K562 (cell line): ENCODE data around the gene HFE. TPM values are rescaled to one million over a fixed set of nuclear protein-coding genes. Genes with fewer than 3 reads are reported as not detected.

Source experiments
- ARID1B ChIP-seq: fragments of 450-650 bp; IDR thresholded peaks from 2 replicates; pipeline ENCODE4 v1.6.1; 2016; ENCODE audit warnings: antibody characterized with exemption, mild to moderate bottlenecking, inconsistent platforms
- BACH1 ChIP-seq: fragments of 200-800 bp; sonication (Bioruptor generic); IDR thresholded peaks from 2 replicates; pipeline ENCODE4 v1.6.1; 2016; ENCODE audit warnings: missing genetic modification characterization, missing compliant biosample characterization
- ELF2 ChIP-seq: fragments of 250-450 bp; sonication (Bioruptor Pico); IDR thresholded peaks from 2 replicates; pipeline ENCODE4 v1.5.0; 2021; ENCODE audit warnings: mild to moderate bottlenecking
- HNRNPUL1 ChIP-seq: fragments of 200-400 bp; formaldehyde crosslinking; IDR thresholded peaks from 2 replicates; pipeline ENCODE4 v1.6.1; 2017; ENCODE audit warnings: low read length
- ILF3 ChIP-seq: fragments of 450-650 bp; IDR thresholded peaks from 2 replicates; pipeline ENCODE4 v1.6.1; 2018; ENCODE audit warnings: antibody characterized with exemption, mild to moderate bottlenecking, moderate library complexity, borderline replicate concordance
- MAFF ChIP-seq: IDR thresholded peaks from 2 replicates; pipeline ENCODE4 v1.6.1; 2012; ENCODE audit warnings: low read length, improper control_type of control experiment
- MCM7 ChIP-seq, 2 experiments: fragments of 450-650 bp; IDR thresholded peaks; 2 replicates each; pipeline ENCODE4 v1.6.1; 2016 to 2018
- NCOA1 ChIP-seq: fragments of 450-650 bp; IDR thresholded peaks from 2 replicates; pipeline ENCODE4 v1.6.1; 2016; ENCODE audit warnings: low read depth
- NONO ChIP-seq, 2 experiments: fragments of 200-400 bp in 1 of 2; fragments of 450-650 bp in 1 of 2; formaldehyde crosslinking in 1 of 2; IDR thresholded peaks; 2 replicates each; pipeline ENCODE4 v1.6.1; 2017; ENCODE audit warnings: low read depth in 2 of 2, mild to moderate bottlenecking in 2 of 2, moderate library complexity in 2 of 2, low read length in 1 of 2
- PTTG1 ChIP-seq: fragments of 450-650 bp; IDR thresholded peaks from 2 replicates; pipeline ENCODE4 v1.6.1; 2016; ENCODE audit warnings: low read depth, mild to moderate bottlenecking, missing genetic modification characterization, missing compliant biosample characterization
- SIN3A ChIP-seq, 2 experiments: fragments of 150-350 bp in 1 of 2; IDR thresholded peaks; 2 replicates each; pipeline ENCODE4 v1.6.1; 2011 to 2016; ENCODE audit warnings: borderline replicate concordance in 2 of 2, low read depth in 2 of 2, low read length in 2 of 2, mild to moderate bottlenecking in 2 of 2, moderate library complexity in 2 of 2; ENCODE audit not compliant: control insufficient read depth in 1 of 2
- SLC30A9 ChIP-seq: fragments of 250-450 bp; sonication (Bioruptor Pico); IDR thresholded peaks from 2 replicates; pipeline ENCODE4 v1.8.0; 2022; ENCODE audit warnings: mild to moderate bottlenecking, moderate library complexity
- SP2 ChIP-seq: IDR thresholded peaks from 2 replicates; pipeline ENCODE4 v1.6.1; 2011; ENCODE audit warnings: mild to moderate bottlenecking, low read depth, low read length, moderate library complexity; ENCODE audit not compliant: poor library complexity, severe bottlenecking; ENCODE audit errors: extremely low read depth
- SRSF1 ChIP-seq: fragments of 200-400 bp; formaldehyde crosslinking; IDR thresholded peaks from 2 replicates; pipeline ENCODE4 v1.6.1; 2017; ENCODE audit warnings: mild to moderate bottlenecking, low read depth, low read length, moderate library complexity
- ZEB2 ChIP-seq: fragments of 450-650 bp; IDR thresholded peaks from 2 replicates; pipeline ENCODE4 v1.6.1; 2016
- ZNF282 ChIP-seq: sonication (generic); formaldehyde crosslinking; IDR thresholded peaks from 2 replicates; pipeline ENCODE4 v1.8.1; 2023; ENCODE audit warnings: missing genetic modification reagents
- ZNF699 ChIP-seq: fragments of 250-450 bp; sonication (Bioruptor Pico); IDR thresholded peaks from 2 replicates; pipeline ENCODE4 v1.8.0; 2021; ENCODE audit warnings: mild to moderate bottlenecking, moderate library complexity; ENCODE audit not compliant: insufficient replicate concordance
- ZNF77 ChIP-seq: fragments of 250-450 bp; sonication (Bioruptor Pico); IDR thresholded peaks from 2 replicates; pipeline ENCODE4 v1.5.0; 2020
- polyA plus RNA-seq, 8 experiments: library from polyadenylated mRNA; depleted of rRNA in 4 of 8; stranded (reverse) in 5 of 8; unstranded in 3 of 8; fragments of >200 nt; fragmentation: Nextera tagmentation in 2 of 8; fragmentation: Illumina TruSeq in 1 of 8; extraction: Ambion mirVana in 2 of 8; extraction: Trizol in 1 of 8; gene quantifications; 2 replicates each; pipeline versions ENCODE4 v1.2.1 to v1.2.3, GENCODE V29; 2011 to 2014; ENCODE audit warnings: inconsistent platforms in 1 of 8, missing spikeins in 1 of 8
- total RNA-seq, 7 experiments: library from RNA; depleted of rRNA in 6 of 7; stranded (reverse); fragments of >200 nt in 6 of 7; fragmentation: Illumina TruSeq in 2 of 7; extraction: Trizol in 2 of 7; gene quantifications; 2 replicates each; pipeline versions ENCODE4 v1.2.1 to v1.2.3, GENCODE V29; 2011 to 2021; ENCODE audit warnings: low replicate concordance in 1 of 7
- TF ChIP-seq, protein P1 (sequence below): fragments of 450-650 bp; IDR thresholded peaks from 2 replicates; pipeline ENCODE4 v1.6.1; 2017; ENCODE audit warnings: antibody characterized with exemption
- TF ChIP-seq, protein P2 (sequence below): fragments of 250-450 bp; sonication (Bioruptor Pico); IDR thresholded peaks from 2 replicates; pipeline ENCODE4 v1.4.0; 2020
- TF ChIP-seq, protein P3 (sequence below): fragments of 250-450 bp; sonication (Bioruptor Pico); IDR thresholded peaks from 2 replicates; pipeline ENCODE4 v1.4.0; 2020; ENCODE audit warnings: mild to moderate bottlenecking

HFE gene
- total and polyA plus RNA-seq, 9 of the 15 experiments (the other 6 are each of a cell fraction or from before 2014, with no cell fraction given): 0.14 to 1.2 (median 0.76) TPM

DNA sequence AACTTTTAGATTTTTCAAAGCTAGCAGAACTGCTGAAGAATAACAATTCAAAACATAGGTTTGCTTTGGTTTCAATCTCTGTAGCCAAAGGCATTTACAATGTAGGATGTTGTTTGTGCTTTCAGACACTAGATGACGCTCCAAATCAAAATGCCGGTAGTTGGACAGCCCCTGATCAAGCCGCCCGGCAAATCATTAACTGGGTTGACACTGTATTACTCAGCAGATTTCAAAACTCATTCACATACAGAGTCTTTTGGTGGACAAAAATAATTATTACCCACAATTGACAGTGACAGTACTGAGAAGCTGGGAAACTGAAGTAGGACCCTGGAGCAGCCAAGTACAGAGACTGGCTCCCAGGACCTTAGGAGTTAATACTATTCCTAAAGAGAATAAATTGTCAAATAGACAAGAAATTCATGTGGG lies 21.3 kb upstream of the HFE start (continued):
- TF ChIP-seq, protein P1, sequence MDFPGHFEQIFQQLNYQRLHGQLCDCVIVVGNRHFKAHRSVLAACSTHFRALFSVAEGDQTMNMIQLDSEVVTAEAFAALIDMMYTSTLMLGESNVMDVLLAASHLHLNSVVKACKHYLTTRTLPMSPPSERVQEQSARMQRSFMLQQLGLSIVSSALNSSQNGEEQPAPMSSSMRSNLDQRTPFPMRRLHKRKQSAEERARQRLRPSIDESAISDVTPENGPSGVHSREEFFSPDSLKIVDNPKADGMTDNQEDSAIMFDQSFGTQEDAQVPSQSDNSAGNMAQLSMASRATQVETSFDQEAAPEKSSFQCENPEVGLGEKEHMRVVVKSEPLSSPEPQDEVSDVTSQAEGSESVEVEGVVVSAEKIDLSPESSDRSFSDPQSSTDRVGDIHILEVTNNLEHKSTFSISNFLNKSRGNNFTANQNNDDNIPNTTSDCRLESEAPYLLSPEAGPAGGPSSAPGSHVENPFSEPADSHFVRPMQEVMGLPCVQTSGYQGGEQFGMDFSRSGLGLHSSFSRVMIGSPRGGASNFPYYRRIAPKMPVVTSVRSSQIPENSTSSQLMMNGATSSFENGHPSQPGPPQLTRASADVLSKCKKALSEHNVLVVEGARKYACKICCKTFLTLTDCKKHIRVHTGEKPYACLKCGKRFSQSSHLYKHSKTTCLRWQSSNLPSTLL: no peak
- TF ChIP-seq ELF2: no peak
- TF ChIP-seq BACH1: peak; percentile 90
- no peak for TF ChIP-seq SP2
- TF ChIP-seq ILF3: peak; percentile 12; the same call in 1 of the 2 replicates
- TF ChIP-seq ZNF77 (CRISPR knock-in tag): no peak
- TF ChIP-seq, protein P2, sequence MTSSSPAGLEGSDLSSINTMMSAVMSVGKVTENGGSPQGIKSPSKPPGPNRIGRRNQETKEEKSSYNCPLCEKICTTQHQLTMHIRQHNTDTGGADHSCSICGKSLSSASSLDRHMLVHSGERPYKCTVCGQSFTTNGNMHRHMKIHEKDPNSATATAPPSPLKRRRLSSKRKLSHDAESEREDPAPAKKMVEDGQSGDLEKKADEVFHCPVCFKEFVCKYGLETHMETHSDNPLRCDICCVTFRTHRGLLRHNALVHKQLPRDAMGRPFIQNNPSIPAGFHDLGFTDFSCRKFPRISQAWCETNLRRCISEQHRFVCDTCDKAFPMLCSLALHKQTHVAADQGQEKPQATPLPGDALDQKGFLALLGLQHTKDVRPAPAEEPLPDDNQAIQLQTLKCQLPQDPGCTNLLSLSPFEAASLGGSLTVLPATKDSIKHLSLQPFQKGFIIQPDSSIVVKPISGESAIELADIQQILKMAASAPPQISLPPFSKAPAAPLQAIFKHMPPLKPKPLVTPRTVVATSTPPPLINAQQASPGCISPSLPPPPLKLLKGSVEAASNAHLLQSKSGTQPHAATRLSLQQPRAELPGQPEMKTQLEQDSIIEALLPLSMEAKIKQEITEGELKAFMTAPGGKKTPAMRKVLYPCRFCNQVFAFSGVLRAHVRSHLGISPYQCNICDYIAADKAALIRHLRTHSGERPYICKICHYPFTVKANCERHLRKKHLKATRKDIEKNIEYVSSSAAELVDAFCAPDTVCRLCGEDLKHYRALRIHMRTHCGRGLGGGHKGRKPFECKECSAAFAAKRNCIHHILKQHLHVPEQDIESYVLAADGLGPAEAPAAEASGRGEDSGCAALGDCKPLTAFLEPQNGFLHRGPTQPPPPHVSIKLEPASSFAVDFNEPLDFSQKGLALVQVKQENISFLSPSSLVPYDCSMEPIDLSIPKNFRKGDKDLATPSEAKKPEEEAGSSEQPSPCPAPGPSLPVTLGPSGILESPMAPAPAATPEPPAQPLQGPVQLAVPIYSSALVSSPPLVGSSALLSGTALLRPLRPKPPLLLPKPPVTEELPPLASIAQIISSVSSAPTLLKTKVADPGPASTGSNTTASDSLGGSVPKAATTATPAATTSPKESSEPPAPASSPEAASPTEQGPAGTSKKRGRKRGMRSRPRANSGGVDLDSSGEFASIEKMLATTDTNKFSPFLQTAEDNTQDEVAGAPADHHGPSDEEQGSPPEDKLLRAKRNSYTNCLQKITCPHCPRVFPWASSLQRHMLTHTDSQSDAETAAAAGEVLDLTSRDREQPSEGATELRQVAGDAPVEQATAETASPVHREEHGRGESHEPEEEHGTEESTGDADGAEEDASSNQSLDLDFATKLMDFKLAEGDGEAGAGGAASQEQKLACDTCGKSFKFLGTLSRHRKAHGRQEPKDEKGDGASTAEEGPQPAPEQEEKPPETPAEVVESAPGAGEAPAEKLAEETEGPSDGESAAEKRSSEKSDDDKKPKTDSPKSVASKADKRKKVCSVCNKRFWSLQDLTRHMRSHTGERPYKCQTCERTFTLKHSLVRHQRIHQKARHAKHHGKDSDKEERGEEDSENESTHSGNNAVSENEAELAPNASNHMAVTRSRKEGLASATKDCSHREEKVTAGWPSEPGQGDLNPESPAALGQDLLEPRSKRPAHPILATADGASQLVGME (CRISPR knock-in tag): no peak
- no peak for TF ChIP-seq SLC30A9 (CRISPR knock-in tag)
- no peak for TF ChIP-seq NCOA1
- no peak; the same call in 1 of the 2 replicates for TF ChIP-seq ARID1B
- TF ChIP-seq HNRNPUL1: no peak
- TF ChIP-seq NONO (IDR thresholded peaks at IDR 0.05; ENCODE audit: low read depth in 2 of 2, low read length in 1 of 2): 0 out of 4 replicates have a peak, but pooled peaks of 1 of the 2 experiments have one; percentile 35
- no peak for TF ChIP-seq SIN3A (IDR thresholded peaks at IDR 0.05; ENCODE audit: borderline replicate concordance in 2 of 2, control insufficient read depth in 1 of 2, low read depth in 2 of 2, low read length in 2 of 2)
- TF ChIP-seq ZEB2: no peak
- no peak for TF ChIP-seq SRSF1
- no peak for TF ChIP-seq PTTG1 (tag)
- no peak for TF ChIP-seq MCM7 (IDR thresholded peaks at IDR 0.05)
- TF ChIP-seq MAFF: peak; percentile 90
- TF ChIP-seq, protein P3, sequence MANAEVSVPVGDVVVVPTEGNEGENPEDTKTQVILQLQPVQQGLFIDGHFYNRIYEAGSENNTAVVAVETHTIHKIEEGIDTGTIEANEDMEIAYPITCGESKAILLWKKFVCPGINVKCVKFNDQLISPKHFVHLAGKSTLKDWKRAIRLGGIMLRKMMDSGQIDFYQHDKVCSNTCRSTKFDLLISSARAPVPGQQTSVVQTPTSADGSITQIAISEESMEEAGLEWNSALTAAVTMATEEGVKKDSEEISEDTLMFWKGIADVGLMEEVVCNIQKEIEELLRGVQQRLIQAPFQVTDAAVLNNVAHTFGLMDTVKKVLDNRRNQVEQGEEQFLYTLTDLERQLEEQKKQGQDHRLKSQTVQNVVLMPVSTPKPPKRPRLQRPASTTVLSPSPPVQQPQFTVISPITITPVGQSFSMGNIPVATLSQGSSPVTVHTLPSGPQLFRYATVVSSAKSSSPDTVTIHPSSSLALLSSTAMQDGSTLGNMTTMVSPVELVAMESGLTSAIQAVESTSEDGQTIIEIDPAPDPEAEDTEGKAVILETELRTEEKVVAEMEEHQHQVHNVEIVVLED: no peak
- no peak for TF ChIP-seq ZNF282
- TF ChIP-seq ZNF699 (CRISPR knock-in tag): no peak
